ENCODE results near the gene MAGI1.

DNA sequence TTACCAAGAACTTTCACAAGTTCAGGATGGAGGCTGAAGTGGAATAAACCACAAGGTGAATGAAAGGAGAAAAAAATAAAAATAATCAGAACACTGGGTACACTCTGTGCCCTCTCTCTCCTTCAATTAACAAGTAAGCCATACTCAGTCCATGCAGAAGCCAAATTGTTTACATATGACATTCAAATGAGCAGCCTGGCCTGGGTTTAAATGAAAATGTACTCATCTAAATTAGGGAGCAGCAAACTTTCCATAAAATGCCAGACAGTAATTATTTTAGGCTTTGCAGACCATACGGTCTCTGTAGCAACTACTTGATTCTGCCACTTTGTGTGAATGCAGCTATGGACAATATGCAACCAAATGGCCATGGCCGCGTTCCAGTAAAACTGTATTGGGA, 376.6 kb downstream of the MAGI1 start:
- TF ChIP-seq, protein P1, sequence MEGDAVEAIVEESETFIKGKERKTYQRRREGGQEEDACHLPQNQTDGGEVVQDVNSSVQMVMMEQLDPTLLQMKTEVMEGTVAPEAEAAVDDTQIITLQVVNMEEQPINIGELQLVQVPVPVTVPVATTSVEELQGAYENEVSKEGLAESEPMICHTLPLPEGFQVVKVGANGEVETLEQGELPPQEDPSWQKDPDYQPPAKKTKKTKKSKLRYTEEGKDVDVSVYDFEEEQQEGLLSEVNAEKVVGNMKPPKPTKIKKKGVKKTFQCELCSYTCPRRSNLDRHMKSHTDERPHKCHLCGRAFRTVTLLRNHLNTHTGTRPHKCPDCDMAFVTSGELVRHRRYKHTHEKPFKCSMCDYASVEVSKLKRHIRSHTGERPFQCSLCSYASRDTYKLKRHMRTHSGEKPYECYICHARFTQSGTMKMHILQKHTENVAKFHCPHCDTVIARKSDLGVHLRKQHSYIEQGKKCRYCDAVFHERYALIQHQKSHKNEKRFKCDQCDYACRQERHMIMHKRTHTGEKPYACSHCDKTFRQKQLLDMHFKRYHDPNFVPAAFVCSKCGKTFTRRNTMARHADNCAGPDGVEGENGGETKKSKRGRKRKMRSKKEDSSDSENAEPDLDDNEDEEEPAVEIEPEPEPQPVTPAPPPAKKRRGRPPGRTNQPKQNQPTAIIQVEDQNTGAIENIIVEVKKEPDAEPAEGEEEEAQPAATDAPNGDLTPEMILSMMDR (IDR thresholded peaks at IDR 0.05): no peak
- TF ChIP-seq TAF1 (IDR thresholded peaks at IDR 0.05; ENCODE audit: borderline replicate concordance, low read depth, low read length) (no peak), NFIC (IDR thresholded peaks at IDR 0.05; ENCODE audit: borderline replicate concordance) (no peak), RFX5 (IDR thresholded peaks at IDR 0.05; ENCODE audit: low read length) (no peak), JUND (IDR thresholded peaks at IDR 0.05) (no peak), RAD21 (IDR thresholded peaks at IDR 0.05; ENCODE audit: low read length) (no peak), POLR2AphosphoS5 (IDR thresholded peaks at IDR 0.05; ENCODE audit: low read depth, low read length) (no peak), SIN3A (IDR thresholded peaks at IDR 0.05; ENCODE audit: borderline replicate concordance, low read depth, low read length) (no peak), YY1 (IDR thresholded peaks at IDR 0.05; ENCODE audit: low read depth) (no peak), NRF1 (IDR thresholded peaks at IDR 0.05; ENCODE audit: low read depth, low read length) (no peak), TEAD4 (IDR thresholded peaks at IDR 0.05; ENCODE audit: borderline replicate concordance, insufficient read depth) (no peak)
- TF ChIP-seq, protein P2, sequence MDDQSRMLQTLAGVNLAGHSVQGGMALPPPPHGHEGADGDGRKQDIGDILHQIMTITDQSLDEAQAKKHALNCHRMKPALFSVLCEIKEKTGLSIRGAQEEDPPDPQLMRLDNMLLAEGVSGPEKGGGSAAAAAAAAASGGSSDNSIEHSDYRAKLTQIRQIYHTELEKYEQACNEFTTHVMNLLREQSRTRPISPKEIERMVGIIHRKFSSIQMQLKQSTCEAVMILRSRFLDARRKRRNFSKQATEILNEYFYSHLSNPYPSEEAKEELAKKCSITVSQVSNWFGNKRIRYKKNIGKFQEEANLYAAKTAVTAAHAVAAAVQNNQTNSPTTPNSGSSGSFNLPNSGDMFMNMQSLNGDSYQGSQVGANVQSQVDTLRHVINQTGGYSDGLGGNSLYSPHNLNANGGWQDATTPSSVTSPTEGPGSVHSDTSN (IDR thresholded peaks at IDR 0.05): no peak
- TF ChIP-seq, protein P3, sequence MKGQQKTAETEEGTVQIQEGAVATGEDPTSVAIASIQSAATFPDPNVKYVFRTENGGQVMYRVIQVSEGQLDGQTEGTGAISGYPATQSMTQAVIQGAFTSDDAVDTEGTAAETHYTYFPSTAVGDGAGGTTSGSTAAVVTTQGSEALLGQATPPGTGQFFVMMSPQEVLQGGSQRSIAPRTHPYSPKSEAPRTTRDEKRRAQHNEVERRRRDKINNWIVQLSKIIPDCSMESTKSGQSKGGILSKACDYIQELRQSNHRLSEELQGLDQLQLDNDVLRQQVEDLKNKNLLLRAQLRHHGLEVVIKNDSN (IDR thresholded peaks at IDR 0.05; ENCODE audit: borderline replicate concordance, low read depth): no peak

All from SK-N-SH (cell line).